Sigmoid colon (tissue), 7 donors: ENCODE results near the gene TNFAIP2. TPM values are rescaled to one million over a fixed set of nuclear protein-coding genes. Genes with fewer than 3 reads are reported as not detected.

Experiments
- DNase-seq: peaks from one replicate; pipeline ENCODE4 v3.0.0-alpha.2; 2019
- H3K27ac ChIP-seq, 4 donors: fragments of 200-600 bp; sonication (generic); one replicate each; pipeline ENCODE4 v1.5.1; 2016 to 2019; ENCODE audit warnings: mild to moderate bottlenecking in 1 of 4
- H3K27me3 ChIP-seq, 3 donors: fragments of 200-600 bp; sonication (generic); one replicate each; pipeline ENCODE4 v1.5.1; 2019; ENCODE audit warnings: mild to moderate bottlenecking in 1 of 3
- H3K36me3 ChIP-seq, 4 donors: fragments of 200-600 bp; sonication (generic); one replicate each; pipeline ENCODE4 v1.5.1; 2016 to 2019
- H3K4me1 ChIP-seq, 4 donors: fragments of 200-600 bp; sonication (generic); one replicate each; pipeline ENCODE4 v1.5.1; 2017 to 2019
- H3K4me3 ChIP-seq, 4 donors: fragments of 200-600 bp; sonication (generic); one replicate each; pipeline ENCODE4 v1.5.1; 2017 to 2019; ENCODE audit warnings: mild to moderate bottlenecking in 2 of 4, moderate library complexity in 1 of 4
- H3K9me3 ChIP-seq, 4 donors: fragments of 200-600 bp in 3 of 4; sonication (generic) in 3 of 4; one replicate each; pipeline versions ENCODE4 v1.5.1 to v1.6.1; 2013 to 2019
- EP300 ChIP-seq, 4 donors: sonication (generic); formaldehyde crosslinking; IDR thresholded peaks; one replicate each; pipeline ENCODE4 v1.6.1; 2017; ENCODE audit warnings: antibody characterized with exemption in 4 of 4
- POLR2A ChIP-seq, 2 donors: fragments of 450-650 bp; IDR thresholded peaks; one replicate each; pipeline ENCODE4 v1.6.1; 2016; ENCODE audit warnings: antibody characterized with exemption in 2 of 2, mild to moderate bottlenecking in 2 of 2, moderate library complexity in 2 of 2
- POLR2AphosphoS5 ChIP-seq, 4 donors: sonication (generic); formaldehyde crosslinking; IDR thresholded peaks; one replicate each; pipeline ENCODE4 v1.6.1; 2017; ENCODE audit warnings: antibody characterized with exemption in 4 of 4
- WGBS, 2 donors: extraction: QIAGEN DNeasy Blood & Tissue Kit; methylation state at CpG; one replicate each; pipeline ENCODE4 v1.1.7; 2013; 5-methylcytosine and 5-hydroxymethylcytosine counted together
- intact Hi-C: fragments of 100-400 bp; cut with DNase I; formaldehyde crosslinking; loops from one replicate; pipeline ENCODE4 v1.15.1; 2023
- polyA plus RNA-seq, 3 donors: library from polyadenylated mRNA; stranded (reverse); fragments of 200-250 nt; gene quantifications; one replicate each; pipeline ENCODE4 v1.2.3, GENCODE V29; 2013
- total RNA-seq, 4 donors: library from RNA; depleted of rRNA; stranded (reverse); fragments of >200 nt; gene quantifications; one replicate each; pipeline ENCODE4 v1.1.0, GENCODE V29; 2016
- TF ChIP-seq, protein P1 (sequence below), 4 experiments: fragments of 450-650 bp in 3 of 4; fragments of 200-600 bp in 1 of 4; IDR thresholded peaks; one replicate each; pipeline ENCODE4 v1.5.1; 2016 to 2019; ENCODE audit warnings: antibody characterized with exemption in 4 of 4, mild to moderate bottlenecking in 3 of 4, moderate library complexity in 2 of 4
- donor health status: healthy with polysubstance abuse.
- donor health status: Bipolar disorder and iron deficiency.
- donor health status: healthy.

The TNFAIP2 gene
- total and polyA plus RNA-seq, 7 donors: 11.8 to 68.0 (median 33.5) TPM

DNA sequence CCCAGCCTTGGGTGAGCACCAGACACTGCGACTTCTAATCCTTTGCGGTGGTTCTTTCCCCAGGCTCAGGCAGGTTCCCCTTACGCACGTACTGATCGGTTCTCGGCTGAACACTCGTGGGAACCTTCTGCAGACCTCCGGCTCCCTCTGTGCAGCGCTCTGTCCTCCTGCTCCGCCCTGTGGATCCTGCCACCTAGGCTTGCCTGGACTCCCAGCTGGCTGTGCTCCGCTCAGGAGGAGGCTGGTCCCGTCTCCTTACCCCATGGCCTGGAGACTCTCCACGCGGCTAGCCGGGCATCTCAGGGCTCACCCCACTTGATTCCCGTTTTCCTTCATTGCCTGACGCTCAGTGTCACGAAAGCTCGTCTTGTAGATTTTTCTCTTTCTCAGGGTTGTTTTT lies 34.7 kb downstream of the TNFAIP2 start:
- DNase-seq: no peak
- 92% methylated on average over 19 of the region's 19 CpGs for WGBS, 2 donors
- H3K36me3 ChIP-seq: no peaks in the 10 kb centered on the region
- H3K9me3 ChIP-seq: no peaks in the 10 kb centered on the region
- TF ChIP-seq POLR2A (IDR thresholded peaks at IDR 0.05): no peak
- TF ChIP-seq, protein P1, sequence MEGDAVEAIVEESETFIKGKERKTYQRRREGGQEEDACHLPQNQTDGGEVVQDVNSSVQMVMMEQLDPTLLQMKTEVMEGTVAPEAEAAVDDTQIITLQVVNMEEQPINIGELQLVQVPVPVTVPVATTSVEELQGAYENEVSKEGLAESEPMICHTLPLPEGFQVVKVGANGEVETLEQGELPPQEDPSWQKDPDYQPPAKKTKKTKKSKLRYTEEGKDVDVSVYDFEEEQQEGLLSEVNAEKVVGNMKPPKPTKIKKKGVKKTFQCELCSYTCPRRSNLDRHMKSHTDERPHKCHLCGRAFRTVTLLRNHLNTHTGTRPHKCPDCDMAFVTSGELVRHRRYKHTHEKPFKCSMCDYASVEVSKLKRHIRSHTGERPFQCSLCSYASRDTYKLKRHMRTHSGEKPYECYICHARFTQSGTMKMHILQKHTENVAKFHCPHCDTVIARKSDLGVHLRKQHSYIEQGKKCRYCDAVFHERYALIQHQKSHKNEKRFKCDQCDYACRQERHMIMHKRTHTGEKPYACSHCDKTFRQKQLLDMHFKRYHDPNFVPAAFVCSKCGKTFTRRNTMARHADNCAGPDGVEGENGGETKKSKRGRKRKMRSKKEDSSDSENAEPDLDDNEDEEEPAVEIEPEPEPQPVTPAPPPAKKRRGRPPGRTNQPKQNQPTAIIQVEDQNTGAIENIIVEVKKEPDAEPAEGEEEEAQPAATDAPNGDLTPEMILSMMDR (IDR thresholded peaks at IDR 0.05): no peak
- TF ChIP-seq POLR2AphosphoS5 (IDR thresholded peaks at IDR 0.05): no peak
- TF ChIP-seq EP300 (IDR thresholded peaks at IDR 0.05): no peak
- no peak overlapping the region for H3K4me3 ChIP-seq
- intact Hi-C loops: no loop called here
- H3K4me1 ChIP-seq: peaks cover 0 to 14% (median 11%) of the 10 kb centered on the region in 4 donors
- H3K27ac ChIP-seq: no peak overlapping the region
- no peaks in the 10 kb centered on the region for H3K27me3 ChIP-seq

DNA sequence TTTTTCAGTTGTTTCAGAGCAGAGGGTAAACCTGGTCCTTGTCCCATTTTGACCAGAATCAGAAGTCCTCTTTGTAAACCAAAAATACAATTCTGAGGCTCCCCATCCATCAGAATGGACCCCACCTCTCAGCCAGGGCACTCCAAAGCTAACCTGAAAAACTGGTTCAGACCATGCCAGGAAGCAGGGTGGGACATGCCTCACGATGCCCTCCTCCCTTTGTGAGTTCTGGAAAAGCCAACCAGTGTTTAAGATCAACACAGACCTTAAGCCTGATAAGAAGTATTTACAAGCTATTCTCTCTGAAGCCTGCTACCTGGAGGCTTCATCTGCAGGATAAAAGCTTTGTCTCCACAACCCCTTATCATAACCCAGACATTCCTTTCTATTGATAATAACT lies 35.4 kb downstream of the TNFAIP2 start:
- intact Hi-C loops: no loop called here
- no peaks in the 10 kb centered on the region for H3K9me3 ChIP-seq
- WGBS, 2 donors: 14 to 35% methylated on average over 1 of the region's 1 CpG
- H3K27me3 ChIP-seq: no peaks in the 10 kb centered on the region
- H3K4me3 ChIP-seq: no peak overlapping the region
- peaks cover 0 to 14% (median 11%) of the 10 kb centered on the region in 4 donors for H3K4me1 ChIP-seq
- no peak for DNase-seq
- no peak overlapping the region for H3K27ac ChIP-seq
- TF ChIP-seq, protein P1 (IDR thresholded peaks at IDR 0.05): no peak
- no peak for TF ChIP-seq POLR2A (IDR thresholded peaks at IDR 0.05)
- no peak for TF ChIP-seq POLR2AphosphoS5 (IDR thresholded peaks at IDR 0.05)
- TF ChIP-seq EP300 (IDR thresholded peaks at IDR 0.05): no peak
- H3K36me3 ChIP-seq: no peaks in the 10 kb centered on the region

DNA sequence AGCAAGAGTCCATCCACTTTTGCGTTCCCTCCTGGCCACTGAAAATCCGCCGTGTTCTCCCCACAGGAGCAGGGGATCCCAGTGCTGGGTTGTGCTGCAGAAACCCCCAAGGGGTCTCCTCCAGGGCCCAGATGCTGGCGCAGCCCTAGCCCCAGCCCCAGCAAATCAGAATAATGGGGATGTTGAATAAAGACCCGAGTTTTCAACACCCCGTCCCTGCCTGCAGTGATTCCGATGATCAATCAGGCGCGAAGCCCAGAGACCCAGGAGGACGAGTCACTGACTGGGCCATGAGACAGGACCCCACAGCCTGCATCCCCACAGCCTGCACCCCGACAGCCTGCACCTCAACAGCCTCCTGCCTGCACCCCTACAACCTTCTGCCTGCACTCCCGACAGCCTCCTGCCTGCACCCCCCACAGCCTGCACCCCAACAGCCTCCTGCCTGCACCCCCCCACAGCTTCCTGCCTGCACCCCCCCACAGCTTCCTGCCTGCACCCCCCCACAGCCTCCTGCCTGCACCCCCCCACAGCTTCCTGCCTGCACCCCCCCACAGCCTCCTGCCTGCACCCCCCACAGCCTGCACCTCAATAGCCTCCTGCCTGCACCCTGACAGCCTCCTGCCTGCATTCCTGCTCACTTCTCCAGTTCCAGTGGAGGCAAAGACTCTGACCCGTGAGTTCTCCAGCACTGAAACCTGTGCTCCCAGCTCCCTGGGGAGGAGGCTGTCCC lies 37.2 kb downstream of the TNFAIP2 start:
- Histone ChIP-seq H3K9me3 (no peaks in the 10 kb centered on the region), H3K27me3 (no peaks in the 10 kb centered on the region), H3K4me3 (no peak overlapping the region), H3K27ac (no peak overlapping the region), H3K4me1 (peaks cover 0 to 5% (median 2%) of the 10 kb centered on the region in 4 donors), H3K36me3 (no peaks in the 10 kb centered on the region)
- DNase-seq: no peak
- 91 to 92% methylated on average over 13 of the region's 13 CpGs for WGBS, 2 donors
- intact Hi-C loops: no loop called here
- TF ChIP-seq POLR2A (IDR thresholded peaks at IDR 0.05): no peak
- TF ChIP-seq, protein P1 (IDR thresholded peaks at IDR 0.05): no peak
- TF ChIP-seq POLR2AphosphoS5 (IDR thresholded peaks at IDR 0.05): no peak
- TF ChIP-seq EP300 (IDR thresholded peaks at IDR 0.05): no peak

DNA sequence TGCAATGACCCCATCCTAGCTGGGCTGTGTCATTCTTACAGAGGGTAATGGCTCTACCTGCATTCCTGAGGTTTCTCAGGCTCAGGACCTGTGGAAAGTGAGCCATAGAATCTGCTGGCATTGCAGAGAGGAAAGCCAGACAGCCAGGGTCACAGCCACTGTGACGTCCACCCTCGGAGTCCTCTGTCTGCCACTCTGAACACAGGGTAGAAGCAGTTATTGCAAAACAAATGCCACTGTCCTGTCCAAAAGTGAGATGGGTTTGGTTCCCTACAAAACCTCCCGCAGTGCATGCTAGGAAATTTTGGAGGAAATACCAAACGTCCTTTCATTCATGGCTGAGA lies 37.8 kb downstream of the TNFAIP2 start:
- H3K27ac ChIP-seq: no peak overlapping the region

More for the DNA sequence above, 37.8 kb downstream of the TNFAIP2 start:
- no peaks in the 10 kb centered on the region for H3K4me1 ChIP-seq
- no peak overlapping the region for H3K4me3 ChIP-seq
- no peak for DNase-seq
- no peaks in the 10 kb centered on the region for H3K36me3 ChIP-seq
- H3K9me3 ChIP-seq: no peaks in the 10 kb centered on the region
- WGBS, 2 donors: 77 to 81% methylated on average over 4 of the region's 4 CpGs
- intact Hi-C loops: no loop called here
- H3K27me3 ChIP-seq: no peaks in the 10 kb centered on the region
- TF ChIP-seq, protein P1 (IDR thresholded peaks at IDR 0.05): no peak
- TF ChIP-seq EP300 (IDR thresholded peaks at IDR 0.05) (no peak), POLR2A (IDR thresholded peaks at IDR 0.05) (no peak), POLR2AphosphoS5 (IDR thresholded peaks at IDR 0.05) (no peak)
